ENCODE data around the gene RNF157.

Gene RNF157

GRCh38 chr17:76134911-76135809 lies 105.1 kb downstream of the RNF157 start:
- no peak for DNase-seq (ENCODE audit: low read depth)
- no peak overlapping the region for H3K4me3 ChIP-seq (ENCODE audit: low read depth, low read length)

- no peak overlapping the region for H3K4me3 ChIP-seq (ENCODE audit: low read depth, low read length)
- DNase-seq (ENCODE audit: low read depth): no peak
Measured at GRCh38 chr17:76132574-76133338, 107.5 kb downstream of the RNF157 start.

GRCh38 chr17:76131692-76132573 lies 108.4 kb downstream of the RNF157 start:
- H3K4me3 ChIP-seq (ENCODE audit: low read depth, low read length): no peak overlapping the region
- no peak for DNase-seq (ENCODE audit: low read depth)

- DNase-seq (ENCODE audit: low read depth): no peak
- no peak overlapping the region for H3K4me3 ChIP-seq (ENCODE audit: low read depth, low read length)
Measured at GRCh38 chr17:76131051-76131691, 109.1 kb downstream of the RNF157 start.

GRCh38 chr17:76130473-76130872 lies 109.8 kb downstream of the RNF157 start:
- no peak overlapping the region for H3K4me3 ChIP-seq (ENCODE audit: low read depth, low read length)
- DNase-seq (ENCODE audit: low read depth): no peak

GRCh38 chr17:76125922-76126321 lies 114.4 kb downstream of the RNF157 start:
- no peak overlapping the region for H3K4me3 ChIP-seq (ENCODE audit: low read depth, low read length)
- no peak for DNase-seq (ENCODE audit: low read depth)

GRCh38 chr17:76125391-76125675 lies 115.0 kb downstream of the RNF157 start:
- no peak for DNase-seq (ENCODE audit: low read depth)
- H3K4me3 ChIP-seq (ENCODE audit: low read depth, low read length): no peak overlapping the region

- no peak for DNase-seq (ENCODE audit: low read depth)
- no peak overlapping the region for H3K4me3 ChIP-seq (ENCODE audit: low read depth, low read length)
Measured at GRCh38 chr17:76124582-76125390, 115.5 kb downstream of the RNF157 start.

GRCh38 chr17:76123749-76124581 lies 116.3 kb downstream of the RNF157 start:
- no peak for DNase-seq (ENCODE audit: low read depth)
- H3K4me3 ChIP-seq (ENCODE audit: low read depth, low read length): no peak overlapping the region

- no peak for DNase-seq (ENCODE audit: low read depth)
- H3K4me3 ChIP-seq (ENCODE audit: low read depth, low read length): no peak overlapping the region
Measured at GRCh38 chr17:76123191-76123499, 117.1 kb downstream of the RNF157 start.

GRCh38 chr17:76122431-76123190 lies 117.7 kb downstream of the RNF157 start:
- no peak overlapping the region for H3K4me3 ChIP-seq (ENCODE audit: low read depth, low read length)
- no peak for DNase-seq (ENCODE audit: low read depth)

GRCh38 chr17:76121932-76122430 lies 118.3 kb downstream of the RNF157 start:
- peak overlapping the region; percentile 25 for H3K4me3 ChIP-seq (ENCODE audit: low read depth, low read length)
- no peak for DNase-seq (ENCODE audit: low read depth)

- no peak for DNase-seq (ENCODE audit: low read depth)
- no peak overlapping the region for H3K4me3 ChIP-seq (ENCODE audit: low read depth, low read length)
Measured at GRCh38 chr17:76120658-76121008, 119.7 kb downstream of the RNF157 start.

GRCh38 chr17:76119409-76120371 lies 120.6 kb downstream of the RNF157 start:
- no peak overlapping the region for H3K4me3 ChIP-seq (ENCODE audit: low read depth, low read length)
- no peak for DNase-seq (ENCODE audit: low read depth)

- no peak for DNase-seq (ENCODE audit: low read depth)
- no peak overlapping the region for H3K4me3 ChIP-seq (ENCODE audit: low read depth, low read length)
Measured at GRCh38 chr17:76115138-76115754, 125.0 kb downstream of the RNF157 start.

GRCh38 chr17:76111956-76112355 lies 128.3 kb downstream of the RNF157 start:
- no peak for DNase-seq (ENCODE audit: low read depth)
- H3K4me3 ChIP-seq (ENCODE audit: low read depth, low read length): no peak overlapping the region

Data from skeletal muscle cell (primary cell).